ENCODE data around the gene SRGAP3.

Gene SRGAP3

DNA sequence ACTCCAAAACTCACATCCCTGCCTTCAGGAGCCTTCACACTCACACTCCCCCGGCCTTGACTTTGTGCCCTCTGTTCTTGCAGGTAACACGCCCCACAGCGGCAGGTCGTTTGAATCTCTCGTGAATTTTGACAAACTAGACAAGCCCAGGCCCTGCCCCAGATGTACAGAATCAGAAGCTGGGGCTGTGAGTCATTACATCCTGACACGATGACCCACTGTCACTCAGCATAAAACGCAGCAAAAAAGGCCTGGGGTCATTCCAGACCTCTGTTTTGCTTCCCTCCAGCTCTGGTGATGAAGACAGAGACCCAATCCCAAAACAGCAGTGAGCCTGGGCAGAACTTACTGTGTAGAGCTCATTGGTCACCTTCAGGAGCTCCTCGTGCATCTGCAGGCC lies 169.8 kb downstream of the SRGAP3 start:
- no peak for DNase-seq (ENCODE audit: low spot score)
- in situ Hi-C loops (cut with MboI; ENCODE audit: low pct_unique_long_range_greater_than_20kb, low sequenced_read_pairs, unreplicated experiment), result no loop called here
- TF ChIP-seq CTCF (IDR thresholded peaks at IDR 0.05; ENCODE audit: extremely low read depth, insufficient read depth, missing control alignments), result no peak

DNA sequence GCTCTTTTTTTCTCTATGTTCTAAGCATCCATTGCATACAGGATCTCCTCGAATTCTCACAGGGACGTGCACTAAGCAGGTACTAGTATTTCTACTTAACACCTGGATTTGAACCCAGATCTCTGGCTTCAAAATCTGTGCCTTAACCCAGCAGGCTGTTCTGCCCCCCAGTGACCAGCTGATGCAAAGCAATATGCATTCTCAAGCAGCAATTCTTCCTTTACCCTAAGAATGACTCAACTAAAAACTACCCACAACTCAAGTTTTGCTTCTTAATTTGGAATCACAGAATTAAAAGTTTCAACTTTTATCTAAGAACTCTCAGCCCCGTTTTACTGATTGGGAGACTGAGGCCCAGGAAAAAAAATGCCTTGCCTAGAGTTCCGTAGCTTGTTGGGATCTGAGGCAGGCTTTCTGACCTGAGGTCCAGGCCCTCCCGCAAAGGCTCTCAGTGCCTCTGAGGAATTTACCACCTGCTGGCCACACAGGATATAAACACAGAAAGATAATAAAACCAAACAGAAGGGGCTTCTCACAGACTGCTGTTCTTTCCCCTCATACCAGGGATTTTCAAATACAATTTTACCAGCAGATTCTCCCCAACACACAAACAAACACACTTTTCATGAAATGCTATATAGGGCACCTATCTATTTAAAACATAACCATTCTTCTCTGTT lies 170.7 kb downstream of the SRGAP3 start:
- DNase-seq (ENCODE audit: low spot score), result no peak
- in situ Hi-C loops (cut with MboI; ENCODE audit: low pct_unique_long_range_greater_than_20kb, low sequenced_read_pairs, unreplicated experiment), result no loop called here
- peak; percentile 19 for TF ChIP-seq CTCF (IDR thresholded peaks at IDR 0.05; ENCODE audit: extremely low read depth, insufficient read depth, missing control alignments)

DNA sequence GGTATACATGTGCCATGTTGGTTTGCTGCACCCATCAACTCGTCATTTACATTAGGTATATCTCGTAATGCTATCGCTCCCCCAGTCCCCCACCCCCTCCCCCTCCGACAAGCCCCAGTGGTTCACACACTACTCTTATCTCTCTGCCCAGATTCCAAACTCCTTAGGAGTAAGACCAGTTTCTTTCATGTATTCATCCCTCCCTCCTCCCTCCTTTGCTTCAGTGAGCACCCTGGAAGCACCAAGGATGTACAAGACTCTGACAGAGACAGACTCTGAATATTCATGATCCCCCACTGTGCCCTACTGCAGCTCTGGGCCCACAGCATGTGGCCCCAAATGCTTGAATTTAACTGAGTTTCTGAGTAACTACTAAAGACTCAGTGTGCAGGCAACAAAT lies 172.4 kb downstream of the SRGAP3 start:
- no peak for DNase-seq (ENCODE audit: low spot score)
- TF ChIP-seq CTCF (IDR thresholded peaks at IDR 0.05; ENCODE audit: extremely low read depth, insufficient read depth, missing control alignments), result no peak
- in situ Hi-C loops (cut with MboI; ENCODE audit: low pct_unique_long_range_greater_than_20kb, low sequenced_read_pairs, unreplicated experiment), result no loop called here

- in situ Hi-C loops (cut with MboI; ENCODE audit: low pct_unique_long_range_greater_than_20kb, low sequenced_read_pairs, unreplicated experiment), result no loop called here
- DNase-seq (ENCODE audit: low spot score), result no peak
- no peak for TF ChIP-seq CTCF (IDR thresholded peaks at IDR 0.05; ENCODE audit: extremely low read depth, insufficient read depth, missing control alignments)
Observed at GRCh38 chr3:9075762-9076161, 173.7 kb downstream of the SRGAP3 start.

DNA sequence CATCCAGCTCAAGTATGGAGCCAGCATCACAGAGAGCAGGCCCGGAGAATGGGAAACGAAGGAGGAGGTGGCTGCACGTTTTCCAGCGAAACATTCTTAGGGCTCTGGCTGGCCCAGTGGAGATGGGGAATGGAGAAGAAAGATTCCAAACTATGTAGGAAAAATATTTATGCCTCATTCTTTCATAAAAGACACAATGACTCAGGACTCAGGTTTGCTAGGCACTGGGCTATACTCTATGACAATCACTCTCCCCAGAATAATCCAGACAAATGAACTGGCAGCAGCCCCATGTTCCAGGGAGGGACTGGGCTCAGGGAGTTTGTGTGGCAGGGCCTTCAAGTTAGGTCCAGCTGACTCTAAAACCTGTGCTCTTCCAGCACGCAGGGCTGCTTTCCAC lies 175.4 kb downstream of the SRGAP3 start:
- TF ChIP-seq CTCF (IDR thresholded peaks at IDR 0.05; ENCODE audit: extremely low read depth, insufficient read depth, missing control alignments), result no peak
- in situ Hi-C loops (cut with MboI; ENCODE audit: low pct_unique_long_range_greater_than_20kb, low sequenced_read_pairs, unreplicated experiment), result no loop called here
- no peak for DNase-seq (ENCODE audit: low spot score)

- TF ChIP-seq CTCF (IDR thresholded peaks at IDR 0.05; ENCODE audit: extremely low read depth, insufficient read depth, missing control alignments), result no peak
- in situ Hi-C loops (cut with MboI; ENCODE audit: low pct_unique_long_range_greater_than_20kb, low sequenced_read_pairs, unreplicated experiment), result no loop called here
Observed at GRCh38 chr3:9072667-9073009, 176.8 kb downstream of the SRGAP3 start.

More at GRCh38 chr3:9072667-9073009, 176.8 kb downstream of the SRGAP3 start:
- DNase-seq (ENCODE audit: low spot score), result no peak
